Measurements from ENCODE around the gene GBE1. TPM values are rescaled to one million over a fixed set of nuclear protein-coding genes. Genes with fewer than 3 reads are reported as not detected.

GBE1 gene
- total and polyA plus RNA-seq, 9 of the 15 experiments (the other 6 are each of a cell fraction or from before 2014, with no cell fraction given) = 7.9 to 25.6 (median 13.1) TPM

- TF ChIP-seq MGA (IDR thresholded peaks at IDR 0.05) (no peak), NR2F6 (CRISPR knock-in tag; IDR thresholded peaks at IDR 0.05) (no peak), BMI1 (IDR thresholded peaks at IDR 0.05; ENCODE audit: low read length) (no peak), THAP12 (CRISPR knock-in tag; IDR thresholded peaks at IDR 0.05) (no peak)
Observed at GRCh38 chr3:81650187-81650586, 111.3 kb downstream of the GBE1 start (continued).
